Hepatocyte (in vitro differentiated cells): ENCODE data around the gene TSPEAR. TPM values are rescaled to one million over a fixed set of nuclear protein-coding genes. Genes with fewer than 3 reads are reported as not detected.

ENCODE experiments used
- DNase-seq: peaks from one replicate; pipeline ENCODE4 v3.0.0-alpha.2; 2016; ENCODE audit warnings: low spot score
- H2AFZ ChIP-seq: fragments of 200-600 bp; sonication (generic); 2 replicates; pipeline ENCODE4 v1.6.0; 2016; ENCODE audit warnings: antibody characterized with exemption, mild to moderate bottlenecking
- H3K27ac ChIP-seq: fragments of 200-600 bp; sonication (generic); 2 replicates; pipeline ENCODE4 v1.5.1; 2016; ENCODE audit warnings: mild to moderate bottlenecking
- H3K27me3 ChIP-seq: fragments of 200-600 bp; sonication (generic); 2 replicates; pipeline ENCODE4 v1.6.1; 2016
- H3K36me3 ChIP-seq: fragments of 200-600 bp; sonication (generic); replicated peaks from 2 replicates; pipeline ENCODE4 v1.5.1; 2016; ENCODE audit warnings: low read depth; ENCODE audit not compliant: insufficient read depth
- H3K4me1 ChIP-seq: fragments of 200-600 bp; sonication (generic); 2 replicates; pipeline ENCODE4 v1.5.1; 2016; ENCODE audit warnings: mild to moderate bottlenecking, moderate library complexity; ENCODE audit not compliant: insufficient read depth
- H3K4me2 ChIP-seq: fragments of 200-600 bp; sonication (generic); 2 replicates; pipeline ENCODE4 v1.6.0; 2016
- H3K4me3 ChIP-seq: fragments of 200-600 bp; sonication (generic); 2 replicates; pipeline ENCODE4 v1.5.1; 2016; ENCODE audit warnings: mild to moderate bottlenecking
- H3K79me2 ChIP-seq: fragments of 200-600 bp; sonication (generic); 2 replicates; pipeline ENCODE4 v1.6.0; 2017; ENCODE audit warnings: mild to moderate bottlenecking
- H3K9me2 ChIP-seq: fragments of 200-600 bp; sonication (generic); replicated peaks from 2 replicates; pipeline ENCODE4 v1.6.0; 2017; ENCODE audit warnings: mild to moderate bottlenecking; ENCODE audit not compliant: insufficient read depth
- H3K9me3 ChIP-seq: fragments of 200-600 bp; sonication (generic); 2 replicates; pipeline ENCODE4 v1.5.1; 2016; ENCODE audit warnings: low read depth, mild to moderate bottlenecking
- H4K20me1 ChIP-seq: fragments of 200-600 bp; sonication (generic); 2 replicates; pipeline ENCODE4 v1.6.0; 2016; ENCODE audit warnings: mild to moderate bottlenecking; ENCODE audit not compliant: insufficient read depth, poor library complexity, severe bottlenecking
- CTCF ChIP-seq: fragments of 200-600 bp; sonication (generic); IDR thresholded peaks from 2 replicates; pipeline ENCODE4 v1.5.1; 2016; ENCODE audit warnings: antibody characterized with exemption, mild to moderate bottlenecking; ENCODE audit not compliant: poor library complexity
- EZH2 ChIP-seq: fragments of 200-600 bp; sonication (generic); IDR thresholded peaks from 2 replicates; pipeline ENCODE4 v1.6.1; 2016; ENCODE audit warnings: antibody characterized with exemption, mild to moderate bottlenecking, borderline replicate concordance
- EZH2phosphoT487 ChIP-seq: fragments of 200-600 bp; sonication (generic); IDR thresholded peaks from one replicate; pipeline ENCODE4 v1.6.1; 2018; ENCODE audit warnings: antibody characterized with exemption, mild to moderate bottlenecking, low read depth, moderate library complexity; ENCODE audit not compliant: unreplicated experiment, severe bottlenecking
- WGBS: methylation state at CpG from one replicate; pipeline ENCODE4 v1.1.6; 2016; ENCODE audit warnings: low lambda C conversion rate; ENCODE audit errors: missing lambda C conversion rate; 5-methylcytosine and 5-hydroxymethylcytosine counted together
- polyA plus RNA-seq: library from polyadenylated mRNA; unstranded; fragments of >200 nt; fragmentation: Nextera tagmentation; extraction: Ambion mirVana; gene quantifications from 2 replicates; pipeline ENCODE4 v1.2.1, GENCODE V29; 2016
- total RNA-seq: library from RNA; depleted of rRNA; stranded (reverse); fragments of >200 nt; gene quantifications from 2 replicates; pipeline ENCODE4 v1.2.3, GENCODE V29; 2014

Gene TSPEAR
- total and polyA plus RNA-seq, 2 experiments from 2014 or later: 0.35 TPM; not detected in 1

GRCh38 chr21:44531606-44532564 lies 179.5 kb downstream of the TSPEAR start:
- Histone ChIP-seq H4K20me1 (no peaks in the 10 kb centered on the region), H3K4me1 (no peaks in the 10 kb centered on the region), H3K9me2 (no peaks in the 10 kb centered on the region), H3K27ac (no peak overlapping the region), H3K9me3 (no peaks in the 10 kb centered on the region), H3K36me3 (no peaks in the 10 kb centered on the region), H3K79me2 (no peaks in the 10 kb centered on the region), H3K4me3 (no peak overlapping the region), H3K27me3 (no peaks in the 10 kb centered on the region), H3K4me2 (no peak overlapping the region), H2AFZ (no peak overlapping the region)
- TF ChIP-seq EZH2 (no peak), EZH2phosphoT487 (no peak), CTCF (no peak)
- 87% methylated on average over 30 of the region's 30 CpGs for WGBS
- DNase-seq: no peak

GRCh38 chr21:44530903-44531605 lies 180.3 kb downstream of the TSPEAR start:
- no peaks in the 10 kb centered on the region for H3K79me2 ChIP-seq
- H3K36me3 ChIP-seq: no peaks in the 10 kb centered on the region
- H3K27me3 ChIP-seq: no peaks in the 10 kb centered on the region
- no peak for DNase-seq
- H4K20me1 ChIP-seq: no peaks in the 10 kb centered on the region
- H3K9me2 ChIP-seq: no peaks in the 10 kb centered on the region
- H3K4me3 ChIP-seq: no peak overlapping the region
- no peak overlapping the region for H3K4me2 ChIP-seq
- H3K4me1 ChIP-seq: no peaks in the 10 kb centered on the region
- no peaks in the 10 kb centered on the region for H3K9me3 ChIP-seq
- no peak overlapping the region for H3K27ac ChIP-seq
- no peak for TF ChIP-seq CTCF
- TF ChIP-seq EZH2phosphoT487: no peak
- TF ChIP-seq EZH2: no peak
- WGBS: 93% methylated on average over 23 of the region's 23 CpGs
- H2AFZ ChIP-seq: no peak overlapping the region

- no peaks in the 10 kb centered on the region for H3K4me1 ChIP-seq
- H3K36me3 ChIP-seq: no peaks in the 10 kb centered on the region
- H3K4me3 ChIP-seq: no peak overlapping the region
- H2AFZ ChIP-seq: no peak overlapping the region
- H3K4me2 ChIP-seq: no peak overlapping the region
- H3K9me3 ChIP-seq: no peaks in the 10 kb centered on the region
- no peak overlapping the region for H3K27ac ChIP-seq
- no peaks in the 10 kb centered on the region for H3K79me2 ChIP-seq
- TF ChIP-seq CTCF (no peak), EZH2phosphoT487 (no peak), EZH2 (no peak)
- WGBS: 87% methylated on average over 7 of the region's 7 CpGs
- DNase-seq: no peak
- H3K27me3 ChIP-seq: no peaks in the 10 kb centered on the region
- H3K9me2 ChIP-seq: no peaks in the 10 kb centered on the region
- no peaks in the 10 kb centered on the region for H4K20me1 ChIP-seq
Observed at GRCh38 chr21:44530221-44530902, 181.0 kb downstream of the TSPEAR start.
